ENCODE measurements around the gene MAPK8IP2. TPM values are rescaled to one million over a fixed set of nuclear protein-coding genes. Genes with fewer than 3 reads are reported as not detected.
"Not testable (repeated sequence)": the region's sequence is repeated elsewhere in the genome, so short reads cannot be mapped to it uniquely, and the experiment has no call there.

The MAPK8IP2 gene
- total and polyA plus RNA-seq, 2 donors (not counting 1 experiment from before 2014, with no cell fraction given), result 0.10 to 0.17 TPM

DNA sequence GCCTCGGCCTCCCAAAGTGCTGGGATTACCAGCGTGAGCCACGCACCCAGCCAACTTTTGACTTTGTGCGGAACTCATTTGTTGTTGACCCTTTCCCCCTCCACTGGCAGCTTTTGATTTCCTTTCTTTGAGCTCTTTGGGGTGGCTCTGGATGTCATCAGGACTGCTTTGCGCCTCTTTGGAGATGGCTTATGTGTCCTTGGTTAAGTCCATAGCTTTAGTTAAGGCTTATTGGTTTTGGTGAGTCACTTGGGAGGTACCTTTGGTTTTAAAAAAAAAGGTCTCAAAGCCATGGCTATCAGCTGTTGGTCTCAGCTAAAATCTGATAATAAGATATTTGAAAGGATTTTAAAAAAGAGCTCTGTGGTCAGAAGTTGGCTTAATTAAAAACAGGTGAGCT, 32.5 kb downstream of the MAPK8IP2 start:
- Histone ChIP-seq H3K27ac (ENCODE audit: insufficient read depth, low read length) (no peak overlapping the region), H3K4me1 (ENCODE audit: control insufficient read depth, extremely low read depth, insufficient read depth, low read length) (peaks cover 6% of the 10 kb centered on the region), H3K36me3 (ENCODE audit: control insufficient read depth, insufficient read depth, low read length) (no peaks in the 10 kb centered on the region), H3K4me2 (ENCODE audit: extremely low read depth, insufficient read depth, low read length) (no peak overlapping the region), H3K9me3 (ENCODE audit: control insufficient read depth, insufficient read depth, low read depth, low read length) (no peaks in the 10 kb centered on the region), H3K79me2 (ENCODE audit: control insufficient read depth, insufficient read depth, low read length) (no peaks in the 10 kb centered on the region), H4K20me1 (ENCODE audit: control insufficient read depth, extremely low read depth, insufficient read depth, low read length) (no peaks in the 10 kb centered on the region), H2AFZ (ENCODE audit: low read length) (no peak overlapping the region), H3K9ac (ENCODE audit: insufficient read depth, low read length) (no peak overlapping the region), H3K4me3 (replicated peaks in 1 of 4; ENCODE audit: control extremely low read depth in 1 of 4, insufficient read depth in 1 of 4, low read depth in 3 of 4, low read length in 4 of 4) (no peak overlapping the region), H3K27me3 (ENCODE audit: control insufficient read depth, insufficient read depth, low read length) (peaks cover 6% of the 10 kb centered on the region)
- no peak for DNase-seq (ENCODE audit: low read depth in 2 of 2)
- TF ChIP-seq CTCF (conservative IDR thresholded peaks at IDR 0.05 in 1 of 2, IDR thresholded peaks at IDR 0.05 in 1 of 2; ENCODE audit: low read depth in 1 of 2, low read length in 2 of 2) (no peak), EZH2 (IDR thresholded peaks at IDR 0.05; ENCODE audit: low read length, missing control alignments) (no peak)

DNA sequence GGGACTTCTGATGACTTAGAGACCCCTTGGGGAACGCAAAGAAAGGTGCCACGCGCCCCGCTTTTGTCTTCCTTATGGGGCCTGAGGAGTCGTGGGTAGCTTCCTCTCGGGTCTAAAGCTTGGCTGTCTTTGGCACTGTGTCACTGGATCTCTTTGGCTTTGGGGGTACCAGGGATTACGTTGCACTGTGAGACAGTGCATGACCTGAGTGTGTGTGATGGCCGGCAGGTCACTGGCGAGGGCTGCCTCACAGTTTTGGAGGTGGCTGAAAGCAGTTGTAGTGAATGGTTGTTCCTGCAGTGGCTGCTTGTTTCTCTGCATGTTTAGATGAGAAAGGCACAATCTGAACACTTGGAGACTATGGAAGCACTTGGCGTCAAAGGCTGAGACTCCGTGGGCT, 33.2 kb downstream of the MAPK8IP2 start:
- TF ChIP-seq EZH2 (IDR thresholded peaks at IDR 0.05; ENCODE audit: low read length, missing control alignments) (no peak), CTCF (conservative IDR thresholded peaks at IDR 0.05 in 1 of 2, IDR thresholded peaks at IDR 0.05 in 1 of 2; ENCODE audit: low read depth in 1 of 2, low read length in 2 of 2) (no peak)
- H3K4me2 ChIP-seq (ENCODE audit: extremely low read depth, insufficient read depth, low read length), result no peak overlapping the region
- peaks cover 6% of the 10 kb centered on the region for H3K27me3 ChIP-seq (ENCODE audit: control insufficient read depth, insufficient read depth, low read length)
- H3K9me3 ChIP-seq (ENCODE audit: control insufficient read depth, insufficient read depth, low read depth, low read length), result no peaks in the 10 kb centered on the region
- H3K79me2 ChIP-seq (ENCODE audit: control insufficient read depth, insufficient read depth, low read length), result no peaks in the 10 kb centered on the region
- no peak for DNase-seq (ENCODE audit: low read depth in 2 of 2)
- no peaks in the 10 kb centered on the region for H3K36me3 ChIP-seq (ENCODE audit: control insufficient read depth, insufficient read depth, low read length)
- no peak overlapping the region for H3K27ac ChIP-seq (ENCODE audit: insufficient read depth, low read length)
- no peak overlapping the region for H2AFZ ChIP-seq (ENCODE audit: low read length)
- H4K20me1 ChIP-seq (ENCODE audit: control insufficient read depth, extremely low read depth, insufficient read depth, low read length), result no peaks in the 10 kb centered on the region
- no peak overlapping the region for H3K4me3 ChIP-seq (replicated peaks in 1 of 4; ENCODE audit: control extremely low read depth in 1 of 4, insufficient read depth in 1 of 4, low read depth in 3 of 4, low read length in 4 of 4)
- H3K4me1 ChIP-seq (ENCODE audit: control insufficient read depth, extremely low read depth, insufficient read depth, low read length), result peaks cover under 1% of the 10 kb centered on the region
- no peak overlapping the region for H3K9ac ChIP-seq (ENCODE audit: insufficient read depth, low read length)

GRCh38 chr22:50635591-50635990, 35.0 kb downstream of the MAPK8IP2 start:
- no peaks in the 10 kb centered on the region for H4K20me1 ChIP-seq (ENCODE audit: control insufficient read depth, extremely low read depth, insufficient read depth, low read length)
- H2AFZ ChIP-seq (ENCODE audit: low read length), result no peak overlapping the region
- no peak overlapping the region for H3K4me3 ChIP-seq (replicated peaks in 1 of 4; ENCODE audit: control extremely low read depth in 1 of 4, insufficient read depth in 1 of 4, low read depth in 3 of 4, low read length in 4 of 4)
- H3K79me2 ChIP-seq (ENCODE audit: control insufficient read depth, insufficient read depth, low read length), result no peaks in the 10 kb centered on the region
- H3K36me3 ChIP-seq (ENCODE audit: control insufficient read depth, insufficient read depth, low read length), result no peaks in the 10 kb centered on the region
- H3K27me3 ChIP-seq (ENCODE audit: control insufficient read depth, insufficient read depth, low read length), result peaks cover 6% of the 10 kb centered on the region
- no peak for DNase-seq (ENCODE audit: low read depth in 2 of 2)
- no peak overlapping the region for H3K27ac ChIP-seq (ENCODE audit: insufficient read depth, low read length)
- H3K9me3 ChIP-seq (ENCODE audit: control insufficient read depth, insufficient read depth, low read depth, low read length), result no peaks in the 10 kb centered on the region
- H3K9ac ChIP-seq (ENCODE audit: insufficient read depth, low read length), result no peak overlapping the region
- no peak overlapping the region for H3K4me2 ChIP-seq (ENCODE audit: extremely low read depth, insufficient read depth, low read length)
- no peaks in the 10 kb centered on the region for H3K4me1 ChIP-seq (ENCODE audit: control insufficient read depth, extremely low read depth, insufficient read depth, low read length)
- TF ChIP-seq EZH2 (IDR thresholded peaks at IDR 0.05; ENCODE audit: low read length, missing control alignments) (no peak), CTCF (conservative IDR thresholded peaks at IDR 0.05 in 1 of 2, IDR thresholded peaks at IDR 0.05 in 1 of 2; ENCODE audit: low read depth in 1 of 2, low read length in 2 of 2) (no peak)

- not testable (repeated sequence) for H4K20me1 ChIP-seq (ENCODE audit: control insufficient read depth, extremely low read depth, insufficient read depth, low read length); H3K79me2 ChIP-seq (ENCODE audit: control insufficient read depth, insufficient read depth, low read length); H3K4me3 ChIP-seq (replicated peaks in 1 of 4; ENCODE audit: control extremely low read depth in 1 of 4, insufficient read depth in 1 of 4, low read depth in 3 of 4, low read length in 4 of 4); H3K9me3 ChIP-seq (ENCODE audit: control insufficient read depth, insufficient read depth, low read depth, low read length); H3K36me3 ChIP-seq (ENCODE audit: control insufficient read depth, insufficient read depth, low read length); DNase-seq (ENCODE audit: low read depth in 2 of 2); H3K4me1 ChIP-seq (ENCODE audit: control insufficient read depth, extremely low read depth, insufficient read depth, low read length); H3K9ac ChIP-seq (ENCODE audit: insufficient read depth, low read length); H3K4me2 ChIP-seq (ENCODE audit: extremely low read depth, insufficient read depth, low read length); H3K27ac ChIP-seq (ENCODE audit: insufficient read depth, low read length); H2AFZ ChIP-seq (ENCODE audit: low read length)
- peaks cover 11% of the 10 kb centered on the region for H3K27me3 ChIP-seq (ENCODE audit: control insufficient read depth, insufficient read depth, low read length)
These were observed 39.7 kb downstream of the MAPK8IP2 start for GRCh38 chr22:50640296-50640695.
